Measurements from ENCODE around the gene DNAH10.

Gene DNAH10

DNA sequence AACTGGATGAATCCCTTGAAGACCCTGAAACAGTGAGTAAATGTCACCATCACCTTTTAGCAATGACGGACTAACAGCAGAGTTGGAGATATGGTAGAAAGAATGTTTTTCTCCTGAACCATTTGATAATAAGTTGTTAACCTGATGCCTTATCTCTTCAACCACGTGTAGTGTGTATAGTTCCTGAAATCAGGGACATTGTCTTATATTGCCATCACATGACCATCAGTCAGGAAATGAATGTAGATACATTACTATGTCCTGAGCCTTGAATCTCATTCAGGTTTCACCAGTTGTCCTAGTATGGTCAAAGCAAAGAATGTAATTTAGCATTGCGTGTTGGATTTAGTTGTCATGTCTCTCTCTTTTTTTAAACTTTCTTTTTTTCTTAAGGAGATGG lies 34.2 kb upstream of the DNAH10 start:
- Histone ChIP-seq H3K4me1 (ENCODE audit: control extremely low read depth in 1 of 4, control insufficient read depth in 4 of 4, insufficient read depth in 4 of 4, low read length in 3 of 4) (peaks cover 0 to 30% (median 9%) of the 10 kb centered on the region in 4 experiments), H3K9me3 (ENCODE audit: control extremely low read depth in 1 of 5, control insufficient read depth in 4 of 5, insufficient read depth in 2 of 5, low read depth in 1 of 5, low read length in 4 of 5) (no peaks in the 10 kb centered on the region), H3K36me3 (ENCODE audit: control insufficient read depth in 4 of 4, insufficient read depth in 4 of 4, low read length in 3 of 4) (peaks cover 20 to 77% (median 53%) of the 10 kb centered on the region in 4 experiments), H3K4me3 (ENCODE audit: control insufficient read depth in 1 of 7, extremely low read depth in 1 of 7, insufficient read depth in 4 of 7, low read depth in 2 of 7, low read length in 6 of 7) (no peak overlapping the region), H3K27ac (ENCODE audit: insufficient read depth in 1 of 2, low read depth in 1 of 2, low read length in 2 of 2, poor library complexity in 1 of 2, severe bottlenecking in 2 of 2) (no peak overlapping the region), H3K27me3 (replicated peaks in 2 of 5; ENCODE audit: control insufficient read depth in 4 of 5, insufficient read depth in 5 of 5, low read length in 4 of 5) (no peaks in the 10 kb centered on the region)
- no peak for DNase-seq
- WGBS (ENCODE audit: insufficient coverage) = 0% methylated on average over 1 of the region's 3 CpGs
- ChIA-PET CTCF (interaction anchor here (1.0 kb wide), 1 partner anchor 107 kb away, joined by 3 read pairs; no protein-coding TSS in a partner anchor), POLR2A (no interaction called here)

DNA sequence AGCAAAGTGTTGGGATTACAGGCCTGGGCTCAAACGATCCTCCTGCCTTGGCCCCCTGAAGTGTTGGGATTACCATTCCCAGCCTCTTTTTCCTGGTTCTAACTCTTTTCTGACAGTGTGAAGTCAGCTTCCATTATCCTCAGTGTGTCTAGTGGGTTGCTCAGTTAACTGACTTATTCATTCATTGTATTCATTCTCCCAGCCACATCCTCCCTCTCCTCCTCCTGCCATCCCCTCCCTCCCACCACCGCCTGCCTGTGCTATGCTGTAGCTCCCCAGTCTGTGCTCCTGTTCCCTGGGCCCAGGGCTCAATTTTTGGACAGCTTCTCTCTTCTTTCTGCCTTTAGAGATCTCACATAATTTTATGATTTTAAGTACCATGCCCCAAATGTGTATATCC lies 30.5 kb upstream of the DNAH10 start:
- ChIA-PET POLR2A (no interaction called here), CTCF (no interaction called here)
- no peaks in the 10 kb centered on the region for H3K9me3 ChIP-seq (ENCODE audit: control extremely low read depth in 1 of 5, control insufficient read depth in 4 of 5, insufficient read depth in 2 of 5, low read depth in 1 of 5, low read length in 4 of 5)
- no peak for DNase-seq
- 82% methylated on average over 2 of the region's 2 CpGs for WGBS (ENCODE audit: insufficient coverage)
- H3K4me1 ChIP-seq (ENCODE audit: control extremely low read depth in 1 of 4, control insufficient read depth in 4 of 4, insufficient read depth in 4 of 4, low read length in 3 of 4) = peaks cover 0 to 23% (median 7%) of the 10 kb centered on the region in 4 experiments
- H3K36me3 ChIP-seq (ENCODE audit: control insufficient read depth in 4 of 4, insufficient read depth in 4 of 4, low read length in 3 of 4) = peaks cover 21 to 89% (median 66%) of the 10 kb centered on the region in 4 experiments
- no peaks in the 10 kb centered on the region for H3K27me3 ChIP-seq (replicated peaks in 2 of 5; ENCODE audit: control insufficient read depth in 4 of 5, insufficient read depth in 5 of 5, low read length in 4 of 5)
- H3K4me3 ChIP-seq (ENCODE audit: control insufficient read depth in 1 of 7, extremely low read depth in 1 of 7, insufficient read depth in 4 of 7, low read depth in 2 of 7, low read length in 6 of 7) = no peak overlapping the region
- H3K27ac ChIP-seq (ENCODE audit: insufficient read depth in 1 of 2, low read depth in 1 of 2, low read length in 2 of 2, poor library complexity in 1 of 2, severe bottlenecking in 2 of 2) = peak overlapping the region in 1 of 2 experiments; percentile 54

DNA sequence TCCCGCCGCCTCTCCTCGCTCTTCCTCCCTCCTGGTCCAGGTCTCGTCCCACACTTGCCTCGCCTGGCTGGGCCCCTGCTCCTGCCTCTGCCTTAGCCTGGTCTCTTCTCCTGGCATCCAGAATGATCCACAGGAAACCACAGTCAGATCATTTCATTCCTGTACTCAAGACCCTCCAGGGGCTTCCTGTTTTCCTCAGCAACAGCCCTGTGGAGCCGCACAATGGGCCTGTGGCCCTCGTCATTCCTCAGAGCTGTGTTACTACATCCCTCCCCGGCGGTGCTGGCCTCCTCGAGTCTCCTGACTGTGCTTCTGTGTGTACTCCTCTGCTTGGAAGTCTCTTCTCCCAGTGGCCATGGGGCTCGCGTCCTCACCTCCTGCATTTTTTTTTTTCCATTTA lies 29.9 kb upstream of the DNAH10 start:
- H3K27ac ChIP-seq (ENCODE audit: insufficient read depth in 1 of 2, low read depth in 1 of 2, low read length in 2 of 2, poor library complexity in 1 of 2, severe bottlenecking in 2 of 2) = peak overlapping the region in 1 of 2 experiments; percentile 54
- WGBS (ENCODE audit: insufficient coverage) = 77% methylated on average over 12 of the region's 12 CpGs
- DNase-seq = no peak
- no peak overlapping the region for H3K4me3 ChIP-seq (ENCODE audit: control insufficient read depth in 1 of 7, extremely low read depth in 1 of 7, insufficient read depth in 4 of 7, low read depth in 2 of 7, low read length in 6 of 7)
- no peaks in the 10 kb centered on the region for H3K27me3 ChIP-seq (replicated peaks in 2 of 5; ENCODE audit: control insufficient read depth in 4 of 5, insufficient read depth in 5 of 5, low read length in 4 of 5)
- CTCF ChIA-PET = interaction anchor here (0.6 kb wide), 2 partner anchors 37 to 1213 kb away, joined by 3 to 4 read pairs; no protein-coding TSS in a partner anchor
- H3K36me3 ChIP-seq (ENCODE audit: control insufficient read depth in 4 of 4, insufficient read depth in 4 of 4, low read length in 3 of 4) = peaks cover 20 to 89% (median 67%) of the 10 kb centered on the region in 4 experiments
- H3K9me3 ChIP-seq (ENCODE audit: control extremely low read depth in 1 of 5, control insufficient read depth in 4 of 5, insufficient read depth in 2 of 5, low read depth in 1 of 5, low read length in 4 of 5) = no peaks in the 10 kb centered on the region
- POLR2A ChIA-PET = no interaction called here
- peaks cover 0 to 30% (median 13%) of the 10 kb centered on the region in 4 experiments for H3K4me1 ChIP-seq (ENCODE audit: control extremely low read depth in 1 of 4, control insufficient read depth in 4 of 4, insufficient read depth in 4 of 4, low read length in 3 of 4)

DNA sequence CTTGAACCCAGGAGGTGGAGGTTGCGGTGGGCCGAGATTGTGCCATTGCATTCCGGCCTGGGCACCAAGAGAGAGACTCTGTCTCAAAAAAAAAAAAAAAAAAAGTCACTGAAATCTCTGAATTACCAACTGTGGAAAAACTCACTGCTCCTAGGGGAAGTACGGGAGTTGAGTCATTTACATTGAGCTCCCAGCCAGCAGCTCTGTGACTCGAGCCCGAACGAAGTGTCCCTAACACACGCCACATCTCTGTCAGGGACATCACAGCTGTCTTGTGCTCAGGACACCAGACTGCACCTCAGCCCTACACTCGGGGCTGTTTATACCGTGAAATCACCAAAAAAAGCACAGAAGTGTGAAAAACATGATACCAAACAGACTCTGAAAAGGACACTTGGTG lies 28.9 kb upstream of the DNAH10 start:
- Histone ChIP-seq H3K9me3 (ENCODE audit: control extremely low read depth in 1 of 5, control insufficient read depth in 4 of 5, insufficient read depth in 2 of 5, low read depth in 1 of 5, low read length in 4 of 5) (no peaks in the 10 kb centered on the region), H3K4me1 (ENCODE audit: control extremely low read depth in 1 of 4, control insufficient read depth in 4 of 4, insufficient read depth in 4 of 4, low read length in 3 of 4) (peaks cover 2 to 34% (median 18%) of the 10 kb centered on the region in 4 experiments), H3K4me3 (ENCODE audit: control insufficient read depth in 1 of 7, extremely low read depth in 1 of 7, insufficient read depth in 4 of 7, low read depth in 2 of 7, low read length in 6 of 7) (no peak overlapping the region), H3K27ac (ENCODE audit: insufficient read depth in 1 of 2, low read depth in 1 of 2, low read length in 2 of 2, poor library complexity in 1 of 2, severe bottlenecking in 2 of 2) (peak overlapping the region in 1 of 2 experiments; percentile 27), H3K27me3 (replicated peaks in 2 of 5; ENCODE audit: control insufficient read depth in 4 of 5, insufficient read depth in 5 of 5, low read length in 4 of 5) (no peaks in the 10 kb centered on the region), H3K36me3 (ENCODE audit: control insufficient read depth in 4 of 4, insufficient read depth in 4 of 4, low read length in 3 of 4) (peaks cover 15 to 80% (median 59%) of the 10 kb centered on the region in 4 experiments)
- 94% methylated on average over 7 of the region's 10 CpGs for WGBS (ENCODE audit: insufficient coverage)
- ChIA-PET POLR2A (interaction anchor here (0.6 kb wide), 1 partner anchor 54 kb away, joined by 3 read pairs; no protein-coding TSS in a partner anchor), CTCF (interaction anchor here (0.6 to 4.9 kb wide), 4 partner anchors 8 to 140 kb away, joined by 3 to 25 read pairs (median 7); no protein-coding TSS in a partner anchor)
- DNase-seq = no peak

DNA sequence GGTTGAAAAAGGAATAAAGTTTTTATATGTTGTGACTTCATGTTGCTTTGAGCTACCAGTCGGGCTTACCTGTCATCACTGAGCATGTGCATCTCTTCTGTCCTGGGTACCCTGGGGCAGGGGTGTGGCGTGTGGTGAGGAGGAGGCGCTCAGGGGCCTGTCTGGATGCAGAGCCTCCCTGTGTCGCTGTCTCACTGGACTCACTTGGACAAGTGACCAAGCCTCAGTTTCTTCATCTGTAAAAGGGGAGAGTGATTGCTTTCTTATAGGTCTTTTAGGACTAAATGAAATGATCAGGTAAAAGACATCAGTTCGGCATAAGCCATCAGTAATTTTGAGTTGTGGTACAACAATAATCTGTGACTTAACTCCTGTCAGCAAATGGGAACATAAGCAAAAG lies 27.8 kb upstream of the DNAH10 start:
- ChIA-PET CTCF (interaction anchor here (2.5 to 4.9 kb wide), 2 partner anchors 9 to 12 kb away, joined by 10 to 25 read pairs; no protein-coding TSS in a partner anchor), POLR2A (interaction anchor here (0.6 to 0.9 kb wide), 2 partner anchors 20 to 22 kb away, joined by 3 to 5 read pairs; partner anchors contain the start of gene ATP6V0A2)
- peaks cover 2 to 32% (median 19%) of the 10 kb centered on the region in 4 experiments for H3K4me1 ChIP-seq (ENCODE audit: control extremely low read depth in 1 of 4, control insufficient read depth in 4 of 4, insufficient read depth in 4 of 4, low read length in 3 of 4)
- no peaks in the 10 kb centered on the region for H3K27me3 ChIP-seq (replicated peaks in 2 of 5; ENCODE audit: control insufficient read depth in 4 of 5, insufficient read depth in 5 of 5, low read length in 4 of 5)
- peaks cover 12 to 82% (median 60%) of the 10 kb centered on the region in 4 experiments for H3K36me3 ChIP-seq (ENCODE audit: control insufficient read depth in 4 of 4, insufficient read depth in 4 of 4, low read length in 3 of 4)
- H3K4me3 ChIP-seq (ENCODE audit: control insufficient read depth in 1 of 7, extremely low read depth in 1 of 7, insufficient read depth in 4 of 7, low read depth in 2 of 7, low read length in 6 of 7) = no peak overlapping the region
- H3K27ac ChIP-seq (ENCODE audit: insufficient read depth in 1 of 2, low read depth in 1 of 2, low read length in 2 of 2, poor library complexity in 1 of 2, severe bottlenecking in 2 of 2) = peak overlapping the region in 1 of 2 experiments; percentile 27
- DNase-seq = no peak
- no peaks in the 10 kb centered on the region for H3K9me3 ChIP-seq (ENCODE audit: control extremely low read depth in 1 of 5, control insufficient read depth in 4 of 5, insufficient read depth in 2 of 5, low read depth in 1 of 5, low read length in 4 of 5)
- 91% methylated on average over 3 of the region's 5 CpGs for WGBS (ENCODE audit: insufficient coverage)

DNA sequence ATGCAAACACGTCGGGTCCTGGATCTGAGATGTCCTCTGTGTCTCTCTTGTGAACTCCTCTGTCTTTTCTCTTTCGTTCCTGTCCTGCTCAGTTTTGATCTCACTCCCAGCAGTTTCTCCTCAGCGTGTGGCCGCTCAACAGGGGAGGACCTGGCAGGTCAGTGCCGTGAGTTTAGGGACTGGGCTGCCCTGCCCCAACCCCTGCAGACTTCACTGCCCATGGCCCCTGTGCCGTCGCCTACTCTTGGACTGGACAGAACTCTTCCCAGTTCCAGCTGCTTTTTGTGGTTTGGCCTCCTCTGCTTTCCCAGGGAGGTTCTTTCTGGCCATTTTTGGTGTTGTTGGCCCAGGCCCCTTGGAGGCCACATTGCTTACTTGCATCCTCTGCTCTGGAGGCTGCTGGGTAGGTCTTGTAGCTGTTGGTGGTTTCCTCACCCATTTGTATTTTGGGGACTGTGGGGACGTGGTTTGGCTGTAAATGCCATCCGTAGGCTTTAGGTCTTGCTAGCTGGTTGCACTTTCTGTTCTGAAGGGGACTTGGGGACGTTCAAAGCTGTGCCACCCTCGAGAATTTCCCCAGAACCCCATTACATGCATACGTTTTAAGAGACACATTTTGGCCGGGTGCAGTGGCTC lies 20.0 kb upstream of the DNAH10 start:
- DNase-seq = peak in 2 of 3 donors; percentile 64 to 68
- Histone ChIP-seq H3K36me3 (ENCODE audit: control insufficient read depth in 4 of 4, insufficient read depth in 4 of 4, low read length in 3 of 4) (peaks cover 4 to 57% (median 43%) of the 10 kb centered on the region in 4 experiments), H3K4me3 (ENCODE audit: control insufficient read depth in 1 of 7, extremely low read depth in 1 of 7, insufficient read depth in 4 of 7, low read depth in 2 of 7, low read length in 6 of 7) (peak overlapping the region in 4 of 7 experiments; percentile 4 to 51 (median 34)), H3K27me3 (replicated peaks in 2 of 5; ENCODE audit: control insufficient read depth in 4 of 5, insufficient read depth in 5 of 5, low read length in 4 of 5) (no peaks in the 10 kb centered on the region), H3K9me3 (ENCODE audit: control extremely low read depth in 1 of 5, control insufficient read depth in 4 of 5, insufficient read depth in 2 of 5, low read depth in 1 of 5, low read length in 4 of 5) (no peaks in the 10 kb centered on the region), H3K4me1 (ENCODE audit: control extremely low read depth in 1 of 4, control insufficient read depth in 4 of 4, insufficient read depth in 4 of 4, low read length in 3 of 4) (peaks cover 15 to 83% (median 59%) of the 10 kb centered on the region in 4 experiments), H3K27ac (ENCODE audit: insufficient read depth in 1 of 2, low read depth in 1 of 2, low read length in 2 of 2, poor library complexity in 1 of 2, severe bottlenecking in 2 of 2) (peak overlapping the region; percentile 71 to 82)
- CTCF ChIA-PET = interaction anchor here (0.6 kb wide), 1 partner anchor 407 kb away, joined by 3 read pairs; no protein-coding TSS in a partner anchor
- POLR2A ChIA-PET = no interaction called here
- WGBS (ENCODE audit: insufficient coverage) = 76% methylated on average over 11 of the region's 14 CpGs

DNA sequence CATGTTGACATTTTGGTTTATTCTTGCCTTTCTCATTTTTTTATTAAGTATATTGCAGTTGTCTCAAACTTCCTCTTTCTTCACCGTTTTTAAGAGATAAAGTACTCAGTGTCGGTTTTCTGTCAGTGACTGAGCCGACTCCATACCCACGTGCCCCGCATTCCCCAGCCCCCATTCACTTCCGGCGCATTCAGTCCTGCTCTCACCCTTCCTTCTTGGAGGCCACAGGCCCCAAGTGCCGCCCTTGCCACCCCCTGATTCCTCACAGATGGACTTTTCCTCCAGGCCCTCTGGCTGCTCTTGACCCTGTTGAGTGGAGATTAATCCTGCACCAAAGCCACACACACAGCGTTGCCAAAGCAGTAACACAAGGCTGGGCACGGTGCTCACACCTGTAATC lies 19.1 kb upstream of the DNAH10 start:
- POLR2A ChIA-PET = no interaction called here
- peak; percentile 83 to 98 (median 96) for DNase-seq
- 4% methylated on average over 9 of the region's 10 CpGs for WGBS (ENCODE audit: insufficient coverage)
- Histone ChIP-seq H3K4me1 (ENCODE audit: control extremely low read depth in 1 of 4, control insufficient read depth in 4 of 4, insufficient read depth in 4 of 4, low read length in 3 of 4) (peaks cover 23 to 84% (median 61%) of the 10 kb centered on the region in 4 experiments), H3K27me3 (replicated peaks in 2 of 5; ENCODE audit: control insufficient read depth in 4 of 5, insufficient read depth in 5 of 5, low read length in 4 of 5) (no peaks in the 10 kb centered on the region), H3K36me3 (ENCODE audit: control insufficient read depth in 4 of 4, insufficient read depth in 4 of 4, low read length in 3 of 4) (peaks cover 4 to 60% (median 43%) of the 10 kb centered on the region in 4 experiments), H3K9me3 (ENCODE audit: control extremely low read depth in 1 of 5, control insufficient read depth in 4 of 5, insufficient read depth in 2 of 5, low read depth in 1 of 5, low read length in 4 of 5) (no peaks in the 10 kb centered on the region), H3K27ac (ENCODE audit: insufficient read depth in 1 of 2, low read depth in 1 of 2, low read length in 2 of 2, poor library complexity in 1 of 2, severe bottlenecking in 2 of 2) (peak overlapping the region; percentile 56 to 84), H3K4me3 (ENCODE audit: control insufficient read depth in 1 of 7, extremely low read depth in 1 of 7, insufficient read depth in 4 of 7, low read depth in 2 of 7, low read length in 6 of 7) (peak overlapping the region in 1 of 7 experiments; percentile 25)
- CTCF ChIA-PET = interaction anchor here (2.1 kb wide), 1 partner anchor 19 kb away, joined by 7 read pairs; no protein-coding TSS in a partner anchor
